Measurements from ENCODE around the gene TH. TPM values are rescaled to one million over a fixed set of nuclear protein-coding genes. Genes with fewer than 3 reads are reported as not detected.

The TH gene
- total and polyA plus RNA-seq, 2 of the 8 experiments (the other 6 are each of a cell fraction or from before 2014, with no cell fraction given): 0.09 TPM; not detected in 1

GRCh38 chr11:2169626-2170570 lies 1.7 kb downstream of the TH start:
- Histone ChIP-seq H3K4me2 (ENCODE audit: insufficient read depth in 1 of 2, low read depth in 2 of 2, low read length in 2 of 2) (no peak overlapping the region), H2BK12ac (ENCODE audit: low read depth, low read length) (no peak overlapping the region), H2BK15ac (ENCODE audit: low read length) (no peak overlapping the region), H3K36me3 (ENCODE audit: control insufficient read depth in 2 of 4, insufficient read depth in 4 of 4, low read length in 3 of 4) (no peaks in the 10 kb centered on the region; a peak in 1 of 8 replicates), H2BK120ac (replicated peaks; ENCODE audit: low read depth, low read length) (no peak overlapping the region), H2BK20ac (ENCODE audit: low read length) (no peak overlapping the region), H3K14ac (ENCODE audit: insufficient read length) (no peak overlapping the region), H3K79me2 (ENCODE audit: control insufficient read depth in 1 of 2, insufficient read depth in 2 of 2, low read length in 2 of 2) (no peaks in the 10 kb centered on the region), H3K9ac (replicated peaks in 1 of 4; ENCODE audit: extremely low read depth in 1 of 4, low read depth in 3 of 4, low read length in 3 of 4) (no peak overlapping the region), H3K23me2 (ENCODE audit: low read depth, low read length) (no peaks in the 10 kb centered on the region), H3K27ac (ENCODE audit: low read depth, low read length) (no peak overlapping the region), H3K4me1 (replicated peaks in 1 of 4; ENCODE audit: control insufficient read depth in 3 of 4, insufficient read depth in 4 of 4, low read length in 3 of 4) (peaks cover 0 to 6% (median 1%) of the 10 kb centered on the region in 4 experiments; a peak in 2 of 7 replicates), H4K91ac (replicated peaks; ENCODE audit: insufficient read length, low read length) (no peak overlapping the region), H2AK5ac (ENCODE audit: low read depth, low read length) (no peak overlapping the region), H3K4ac (replicated peaks; ENCODE audit: insufficient read length, low read depth, low read length) (no peak overlapping the region), H4K20me1 (replicated peaks in 1 of 2; ENCODE audit: control insufficient read depth in 1 of 2, insufficient read depth in 2 of 2, low read length in 2 of 2) (no peaks in the 10 kb centered on the region), H3K9me3 (ENCODE audit: insufficient read depth in 2 of 2, low read depth in 1 of 2, low read length in 1 of 2) (no peaks in the 10 kb centered on the region), H3K23ac (ENCODE audit: insufficient read length) (no peak overlapping the region), H3K79me1 (ENCODE audit: low read depth, low read length) (no peaks in the 10 kb centered on the region), H2BK5ac (ENCODE audit: low read depth, low read length) (no peak overlapping the region), H2AFZ (ENCODE audit: low read length) (no peak overlapping the region), H3K27me3 (replicated peaks in 1 of 4; ENCODE audit: control insufficient read depth in 3 of 4, extremely low read depth in 1 of 4, insufficient read depth in 3 of 4, low read length in 3 of 4) (peaks cover 0 to 14% (median 0%) of the 10 kb centered on the region in 4 experiments; a peak in 3 of 7 replicates), H3K18ac (ENCODE audit: extremely low read depth, low read length) (no peak overlapping the region), H3K4me3 (ENCODE audit: extremely low read depth in 1 of 4, insufficient read depth in 2 of 4, low read depth in 3 of 4, low read length in 4 of 4) (no peak overlapping the region), H3K56ac (replicated peaks; ENCODE audit: insufficient read length, low read depth, low read length) (no peak overlapping the region), H4K8ac (ENCODE audit: extremely low read depth, insufficient read depth, low read length) (peak overlapping the region; percentile 68; the same call in 1 of the 2 replicates), H4K5ac (ENCODE audit: insufficient read length, low read depth, low read length) (no peak overlapping the region)
- 89% methylated on average over 24 of the region's 45 CpGs; no CpG with 5 or more reads in 1 of the 2 experiments for WGBS, 2 experiments (ENCODE audit: extremely low coverage in 1 of 2, insufficient coverage in 1 of 2, insufficient read length in 1 of 2, insufficient replicate concordance in 2 of 2, low coverage in 1 of 2, low lambda C conversion rate in 2 of 2, missing lambda C conversion rate in 1 of 2)
- ChIA-PET CTCF (ENCODE audit: partially characterized antibody) (interaction anchor here (0.6 to 20.6 kb wide), 10 partner anchors 15 to 253 kb away, joined by 3 to 244 read pairs (median 4); partner anchors contain the start of gene INS), POLR2A (ENCODE audit: partially characterized antibody) (no interaction called here)
- DNase-seq (ENCODE audit: low read depth in 1 of 2, low spot score in 2 of 2) (no peak), FAIRE-seq (no peak)
- TF ChIP-seq FOSL1 (IDR thresholded peaks at IDR 0.05; ENCODE audit: insufficient read depth, low read depth, low read length) (no peak), SP4 (IDR thresholded peaks at IDR 0.05; ENCODE audit: low read length) (no peak), RXRA (IDR thresholded peaks at IDR 0.05; ENCODE audit: insufficient read depth, low read depth, low read length) (no peak), TEAD4 (IDR thresholded peaks at IDR 0.05; ENCODE audit: low read depth, low read length) (no peak), RNF2 (IDR thresholded peaks at IDR 0.05; ENCODE audit: borderline replicate concordance, low read depth, low read length, missing control alignments, poor library complexity, severe bottlenecking) (no peak)
